ENCODE data around the gene RHOG. TPM values are rescaled to one million over a fixed set of nuclear protein-coding genes. Genes with fewer than 3 reads are reported as not detected.

The RHOG gene
- total and polyA plus RNA-seq, 9 of the 15 experiments (the other 6 are each of a cell fraction or from before 2014, with no cell fraction given): 22.6 to 162 (median 80.3) TPM

DNA sequence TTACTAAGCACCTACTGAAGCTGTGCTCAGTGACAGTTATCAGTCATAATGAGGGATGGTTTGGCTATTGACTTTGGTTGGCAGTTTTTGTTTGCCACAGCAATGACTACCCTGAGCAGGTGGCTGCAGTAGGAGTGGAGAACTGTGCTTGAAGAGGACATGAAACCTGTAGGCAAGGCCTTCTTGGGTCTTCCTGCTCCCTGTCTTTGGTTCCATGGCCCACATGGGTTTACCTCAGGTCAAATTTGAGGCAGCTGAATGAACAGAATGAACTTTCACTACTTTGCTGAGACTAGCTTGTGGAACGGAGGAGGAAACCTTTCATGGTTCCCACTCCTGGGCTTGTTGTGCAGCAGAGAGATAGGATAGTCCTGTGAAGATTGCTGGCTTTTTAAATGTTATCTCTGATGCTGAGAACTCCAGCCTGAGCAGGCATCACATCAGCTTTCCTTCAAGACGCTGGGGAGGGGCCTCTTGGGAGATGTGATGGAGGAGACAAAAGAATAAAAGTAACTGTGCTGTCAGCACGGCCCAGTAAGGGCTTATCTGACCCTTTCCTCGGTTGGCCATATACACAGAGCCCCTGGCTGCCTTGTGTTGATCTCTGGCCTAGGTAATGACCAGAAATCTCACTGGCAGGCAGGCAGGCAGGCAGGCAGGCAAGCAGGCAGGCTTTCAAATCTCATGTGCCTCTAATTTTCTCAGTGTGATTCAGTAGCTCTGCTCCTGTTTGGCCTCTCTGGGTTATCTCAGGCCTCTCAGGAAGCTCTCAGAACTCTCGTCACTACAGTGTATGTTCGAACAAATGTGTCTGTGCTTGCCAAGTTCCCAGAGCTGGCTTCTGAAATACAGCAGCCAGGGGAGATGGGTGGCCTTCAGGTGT lies 26.7 kb upstream of the RHOG start (continued):
- no peak; the same call in 1 of the 2 replicates for TF ChIP-seq CEBPG (CRISPR knock-in tag; IDR thresholded peaks at IDR 0.05)
- TF ChIP-seq CEBPG (tag; conservative IDR thresholded peaks at IDR 0.05 in 1 of 2, IDR thresholded peaks at IDR 0.05 in 1 of 2): no peak
- TF ChIP-seq PHB (CRISPR knock-in tag; IDR thresholded peaks at IDR 0.05): no peak
- TF ChIP-seq STAT5A (IDR thresholded peaks at IDR 0.05; ENCODE audit: borderline replicate concordance, low read length): peak; percentile 58; the same call in 1 of the 2 replicates
- peak; percentile 4; the same call in 1 of the 2 replicates for TF ChIP-seq JUN (IDR thresholded peaks at IDR 0.05; ENCODE audit: borderline replicate concordance, low read depth, low read length)
- TF ChIP-seq JUN (CRISPR knock-in tag; IDR thresholded peaks at IDR 0.05; ENCODE audit: borderline replicate concordance): no peak
- TF ChIP-seq HNRNPLL (IDR thresholded peaks at IDR 0.05; ENCODE audit: low read depth, low read length, poor library complexity, severe bottlenecking): no peak
- 0 out of 2 replicates have a peak, but pooled peaks have one; percentile 61 for TF ChIP-seq ZNF583 (CRISPR knock-in tag; IDR thresholded peaks at IDR 0.05)
- TF ChIP-seq MAX (CRISPR knock-in tag; IDR thresholded peaks at IDR 0.05): peak; percentile 69
- no peak for TF ChIP-seq ATF1 (CRISPR knock-in tag; IDR thresholded peaks at IDR 0.05)
- peak; percentile 65 for TF ChIP-seq ATF1 (tag; IDR thresholded peaks at IDR 0.05)
- no peak for TF ChIP-seq MCM2 (IDR thresholded peaks at IDR 0.05; ENCODE audit: low read depth)
- TF ChIP-seq, protein P1, sequence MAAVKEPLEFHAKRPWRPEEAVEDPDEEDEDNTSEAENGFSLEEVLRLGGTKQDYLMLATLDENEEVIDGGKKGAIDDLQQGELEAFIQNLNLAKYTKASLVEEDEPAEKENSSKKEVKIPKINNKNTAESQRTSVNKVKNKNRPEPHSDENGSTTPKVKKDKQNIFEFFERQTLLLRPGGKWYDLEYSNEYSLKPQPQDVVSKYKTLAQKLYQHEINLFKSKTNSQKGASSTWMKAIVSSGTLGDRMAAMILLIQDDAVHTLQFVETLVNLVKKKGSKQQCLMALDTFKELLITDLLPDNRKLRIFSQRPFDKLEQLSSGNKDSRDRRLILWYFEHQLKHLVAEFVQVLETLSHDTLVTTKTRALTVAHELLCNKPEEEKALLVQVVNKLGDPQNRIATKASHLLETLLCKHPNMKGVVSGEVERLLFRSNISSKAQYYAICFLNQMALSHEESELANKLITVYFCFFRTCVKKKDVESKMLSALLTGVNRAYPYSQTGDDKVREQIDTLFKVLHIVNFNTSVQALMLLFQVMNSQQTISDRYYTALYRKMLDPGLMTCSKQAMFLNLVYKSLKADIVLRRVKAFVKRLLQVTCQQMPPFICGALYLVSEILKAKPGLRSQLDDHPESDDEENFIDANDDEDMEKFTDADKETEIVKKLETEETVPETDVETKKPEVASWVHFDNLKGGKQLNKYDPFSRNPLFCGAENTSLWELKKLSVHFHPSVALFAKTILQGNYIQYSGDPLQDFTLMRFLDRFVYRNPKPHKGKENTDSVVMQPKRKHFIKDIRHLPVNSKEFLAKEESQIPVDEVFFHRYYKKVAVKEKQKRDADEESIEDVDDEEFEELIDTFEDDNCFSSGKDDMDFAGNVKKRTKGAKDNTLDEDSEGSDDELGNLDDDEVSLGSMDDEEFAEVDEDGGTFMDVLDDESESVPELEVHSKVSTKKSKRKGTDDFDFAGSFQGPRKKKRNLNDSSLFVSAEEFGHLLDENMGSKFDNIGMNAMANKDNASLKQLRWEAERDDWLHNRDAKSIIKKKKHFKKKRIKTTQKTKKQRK (IDR thresholded peaks at IDR 0.05; ENCODE audit: borderline replicate concordance, low read depth, low read length): no peak
- peak; percentile 48; the same call in 1 of the 2 replicates for TF ChIP-seq TOE1 (IDR thresholded peaks at IDR 0.05; ENCODE audit: borderline replicate concordance)
- TF ChIP-seq TOE1 (CRISPR knock-in tag; IDR thresholded peaks at IDR 0.05; ENCODE audit: borderline replicate concordance, low read depth): no peak
- peak; percentile 53 to 58; a peak in 2 of 4 replicates for TF ChIP-seq MAZ (CRISPR knock-in tag; conservative IDR thresholded peaks at IDR 0.05 in 1 of 2, IDR thresholded peaks at IDR 0.05 in 1 of 2)
- TF ChIP-seq EP400 (IDR thresholded peaks at IDR 0.05): peak; percentile 32
- peak; percentile 44; the same call in 1 of the 2 replicates for TF ChIP-seq VEZF1 (CRISPR knock-in tag; IDR thresholded peaks at IDR 0.05)
- no peak for TF ChIP-seq ZC3H11A (IDR thresholded peaks at IDR 0.05; ENCODE audit: low read depth, low read length)
- TF ChIP-seq, protein P2, sequence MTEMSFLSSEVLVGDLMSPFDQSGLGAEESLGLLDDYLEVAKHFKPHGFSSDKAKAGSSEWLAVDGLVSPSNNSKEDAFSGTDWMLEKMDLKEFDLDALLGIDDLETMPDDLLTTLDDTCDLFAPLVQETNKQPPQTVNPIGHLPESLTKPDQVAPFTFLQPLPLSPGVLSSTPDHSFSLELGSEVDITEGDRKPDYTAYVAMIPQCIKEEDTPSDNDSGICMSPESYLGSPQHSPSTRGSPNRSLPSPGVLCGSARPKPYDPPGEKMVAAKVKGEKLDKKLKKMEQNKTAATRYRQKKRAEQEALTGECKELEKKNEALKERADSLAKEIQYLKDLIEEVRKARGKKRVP (CRISPR knock-in tag; IDR thresholded peaks at IDR 0.05): 0 out of 2 replicates have a peak, but pooled peaks have one; percentile 6
- no peak for TF ChIP-seq FOXJ2 (tag; IDR thresholded peaks at IDR 0.05)

All from K562 (cell line).